ENCODE measurements around the gene IL17REL. TPM values are rescaled to one million over a fixed set of nuclear protein-coding genes. Genes with fewer than 3 reads are reported as not detected.

The IL17REL gene
- total and polyA plus RNA-seq, 10 of the 15 experiments (the other 5 are each of a cell fraction or from before 2014, with no cell fraction given) = 0.03 TPM; not detected in 9

DNA sequence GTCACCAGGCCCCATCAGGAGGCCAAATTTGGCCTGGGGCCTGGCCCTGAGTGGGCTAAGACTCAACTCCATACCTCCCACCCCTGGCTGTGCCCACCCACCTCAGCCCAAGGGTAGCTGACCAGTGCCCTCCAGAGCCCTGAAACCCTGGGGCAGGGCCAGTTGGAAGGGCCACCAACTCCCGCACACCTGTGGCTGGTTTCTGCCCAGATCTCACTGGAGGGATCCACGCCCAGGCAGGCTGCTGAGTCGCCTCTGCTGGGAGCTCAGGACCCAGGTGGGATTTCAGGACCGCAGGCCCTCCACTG is 60.9 kb downstream of the IL17REL start:
- H3K9ac ChIP-seq (ENCODE audit: control insufficient read depth, insufficient read depth, low read length) = no peak overlapping the region
- POLR2A ChIA-PET = interaction anchor here (1.6 to 1.8 kb wide), 2 partner anchors 15 to 19 kb away, joined by 3 to 5 read pairs; no protein-coding TSS in a partner anchor
- H3K4me1 ChIP-seq (ENCODE audit: control insufficient read depth, insufficient read depth, low read length) = no peaks in the 10 kb centered on the region
- intact Hi-C loops (cut with micrococcal nuclease; ENCODE audit: unreplicated experiment) = no loop called here
- H3K27me3 ChIP-seq (replicated peaks in 1 of 2; ENCODE audit: control insufficient read depth in 2 of 2, insufficient read depth in 2 of 2, low read length in 1 of 2) = no peaks in the 10 kb centered on the region
- SMC1A ChIA-PET (ENCODE audit: uncharacterized antibody, unreplicated experiment) = no interaction called here
- H3K36me3 ChIP-seq (ENCODE audit: control insufficient read depth in 2 of 2, insufficient read depth in 2 of 2, low read length in 1 of 2) = no peaks in the 10 kb centered on the region
- no peaks in the 10 kb centered on the region for H3K79me2 ChIP-seq (ENCODE audit: control insufficient read depth, insufficient read depth, low read length)
- H3K4me3 ChIP-seq = no peak overlapping the region
- in situ Hi-C loops (cut with MboI) = no loop called here
- H4K20me1 ChIP-seq (ENCODE audit: control insufficient read depth, insufficient read depth) = no peaks in the 10 kb centered on the region
- CTCF ChIA-PET = no interaction called here
- DNase-seq (ENCODE audit: low read depth, low spot score) (no peak), ATAC-seq (no peak), FAIRE-seq (no peak)
- no peak overlapping the region for H3K4me2 ChIP-seq (ENCODE audit: control insufficient read depth, insufficient read depth)
- no peak overlapping the region for H3K27ac ChIP-seq (ENCODE audit: control insufficient read depth, insufficient read depth)
- RAD21 ChIA-PET (ENCODE audit: unreplicated experiment) = interaction anchor here (1.3 kb wide), 1 partner anchor 21 kb away, joined by 3 read pairs; no protein-coding TSS in a partner anchor
- no peaks in the 10 kb centered on the region for H3K9me3 ChIP-seq (replicated peaks; ENCODE audit: control insufficient read depth, insufficient read depth, low read length)
- BruUV-seq (replicated peaks) = no TSS peak
- no peak overlapping the region for H2AFZ ChIP-seq (ENCODE audit: control insufficient read depth, low read depth, low read length)
- TF ChIP-seq GABPA (IDR thresholded peaks at IDR 0.05; ENCODE audit: low read depth) = no peak
- TF ChIP-seq RBBP5 (conservative IDR thresholded peaks at IDR 0.05) = no peak
- TF ChIP-seq RELA (IDR thresholded peaks at IDR 0.05; ENCODE audit: borderline replicate concordance, partially characterized antibody) = no peak
- TF ChIP-seq, protein P1, sequence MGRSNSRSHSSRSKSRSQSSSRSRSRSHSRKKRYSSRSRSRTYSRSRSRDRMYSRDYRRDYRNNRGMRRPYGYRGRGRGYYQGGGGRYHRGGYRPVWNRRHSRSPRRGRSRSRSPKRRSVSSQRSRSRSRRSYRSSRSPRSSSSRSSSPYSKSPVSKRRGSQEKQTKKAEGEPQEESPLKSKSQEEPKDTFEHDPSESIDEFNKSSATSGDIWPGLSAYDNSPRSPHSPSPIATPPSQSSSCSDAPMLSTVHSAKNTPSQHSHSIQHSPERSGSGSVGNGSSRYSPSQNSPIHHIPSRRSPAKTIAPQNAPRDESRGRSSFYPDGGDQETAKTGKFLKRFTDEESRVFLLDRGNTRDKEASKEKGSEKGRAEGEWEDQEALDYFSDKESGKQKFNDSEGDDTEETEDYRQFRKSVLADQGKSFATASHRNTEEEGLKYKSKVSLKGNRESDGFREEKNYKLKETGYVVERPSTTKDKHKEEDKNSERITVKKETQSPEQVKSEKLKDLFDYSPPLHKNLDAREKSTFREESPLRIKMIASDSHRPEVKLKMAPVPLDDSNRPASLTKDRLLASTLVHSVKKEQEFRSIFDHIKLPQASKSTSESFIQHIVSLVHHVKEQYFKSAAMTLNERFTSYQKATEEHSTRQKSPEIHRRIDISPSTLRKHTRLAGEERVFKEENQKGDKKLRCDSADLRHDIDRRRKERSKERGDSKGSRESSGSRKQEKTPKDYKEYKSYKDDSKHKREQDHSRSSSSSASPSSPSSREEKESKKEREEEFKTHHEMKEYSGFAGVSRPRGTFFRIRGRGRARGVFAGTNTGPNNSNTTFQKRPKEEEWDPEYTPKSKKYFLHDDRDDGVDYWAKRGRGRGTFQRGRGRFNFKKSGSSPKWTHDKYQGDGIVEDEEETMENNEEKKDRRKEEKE (IDR thresholded peaks at IDR 0.05) = no peak
- TF ChIP-seq SUZ12 (IDR thresholded peaks at IDR 0.05; ENCODE audit: unreplicated experiment) = no peak
- TF ChIP-seq ASH2L (IDR thresholded peaks at IDR 0.05; ENCODE audit: borderline replicate concordance, low read depth) = no peak
- no peak for TF ChIP-seq STAT1 (conservative IDR thresholded peaks at IDR 0.05)
- TF ChIP-seq CREM (IDR thresholded peaks at IDR 0.05; ENCODE audit: low read depth) = no peak
- TF ChIP-seq HCFC1 (IDR thresholded peaks at IDR 0.05; ENCODE audit: low read length) = no peak
- TF ChIP-seq BACH1 (IDR thresholded peaks at IDR 0.05; ENCODE audit: borderline replicate concordance) = no peak
- TF ChIP-seq, protein P2, sequence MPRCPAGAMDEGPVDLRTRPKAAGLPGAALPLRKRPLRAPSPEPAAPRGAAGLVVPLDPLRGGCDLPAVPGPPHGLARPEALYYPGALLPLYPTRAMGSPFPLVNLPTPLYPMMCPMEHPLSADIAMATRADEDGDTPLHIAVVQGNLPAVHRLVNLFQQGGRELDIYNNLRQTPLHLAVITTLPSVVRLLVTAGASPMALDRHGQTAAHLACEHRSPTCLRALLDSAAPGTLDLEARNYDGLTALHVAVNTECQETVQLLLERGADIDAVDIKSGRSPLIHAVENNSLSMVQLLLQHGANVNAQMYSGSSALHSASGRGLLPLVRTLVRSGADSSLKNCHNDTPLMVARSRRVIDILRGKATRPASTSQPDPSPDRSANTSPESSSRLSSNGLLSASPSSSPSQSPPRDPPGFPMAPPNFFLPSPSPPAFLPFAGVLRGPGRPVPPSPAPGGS (IDR thresholded peaks at IDR 0.05; ENCODE audit: borderline replicate concordance, insufficient read depth, low read depth, low read length, poor library complexity, severe bottlenecking) = no peak
- WGBS (ENCODE audit: insufficient coverage, insufficient replicate concordance, low lambda C conversion rate, missing lambda C conversion rate) = 43% methylated on average over 3 of the region's 4 CpGs
